ENCODE data around the gene USF2.

DNA sequence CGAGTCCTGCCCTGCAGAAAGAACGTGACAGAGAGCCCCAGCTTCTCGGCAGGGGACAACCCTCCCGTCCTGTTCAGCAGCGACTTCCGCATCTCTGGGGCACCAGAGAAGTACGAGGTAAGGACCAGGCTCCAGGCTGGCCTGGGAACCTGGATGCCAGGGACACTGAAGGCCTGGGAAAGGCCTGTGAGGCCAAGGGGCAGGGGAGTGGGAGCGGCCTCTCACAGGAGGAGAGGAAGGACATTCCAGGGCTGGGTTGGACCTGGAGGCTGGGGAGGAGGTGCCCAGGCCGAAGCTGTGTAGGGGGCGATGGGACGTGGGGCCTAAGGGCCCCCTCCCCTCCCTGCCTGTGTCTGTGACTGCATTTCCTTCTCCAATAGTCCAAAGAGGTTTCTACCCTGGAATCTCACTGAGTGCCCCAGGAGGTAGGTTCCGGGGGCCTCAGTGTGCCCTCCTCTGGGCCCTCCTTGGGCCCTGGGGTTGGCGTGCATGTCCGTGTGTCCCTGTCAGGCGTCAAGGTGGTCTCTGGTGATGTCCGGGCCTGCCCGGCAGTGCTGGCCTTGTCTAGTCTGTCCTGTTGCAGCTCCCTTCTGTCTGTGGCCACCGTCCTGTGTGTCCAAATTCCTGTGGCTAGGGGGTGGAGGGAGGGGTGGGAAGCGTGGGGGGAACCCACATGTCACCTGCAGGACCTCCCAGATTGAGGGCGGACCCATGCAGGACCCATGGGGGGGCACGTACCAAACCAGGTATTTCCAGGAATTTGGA is 43.3 kb downstream of the USF2 start:
- no peak for TF ChIP-seq CTCF (IDR thresholded peaks at IDR 0.05)
- TF ChIP-seq NRF1 (IDR thresholded peaks at IDR 0.05; ENCODE audit: low read depth, low read length) = no peak
- no peak for TF ChIP-seq EZH2phosphoT487 (IDR thresholded peaks at IDR 0.05; ENCODE audit: borderline replicate concordance, low read depth)
- TF ChIP-seq TCF12 (IDR thresholded peaks at IDR 0.05) = no peak
- no peak for TF ChIP-seq REST (IDR thresholded peaks at IDR 0.05; ENCODE audit: low read depth, low read length)
- TF ChIP-seq, protein P1, sequence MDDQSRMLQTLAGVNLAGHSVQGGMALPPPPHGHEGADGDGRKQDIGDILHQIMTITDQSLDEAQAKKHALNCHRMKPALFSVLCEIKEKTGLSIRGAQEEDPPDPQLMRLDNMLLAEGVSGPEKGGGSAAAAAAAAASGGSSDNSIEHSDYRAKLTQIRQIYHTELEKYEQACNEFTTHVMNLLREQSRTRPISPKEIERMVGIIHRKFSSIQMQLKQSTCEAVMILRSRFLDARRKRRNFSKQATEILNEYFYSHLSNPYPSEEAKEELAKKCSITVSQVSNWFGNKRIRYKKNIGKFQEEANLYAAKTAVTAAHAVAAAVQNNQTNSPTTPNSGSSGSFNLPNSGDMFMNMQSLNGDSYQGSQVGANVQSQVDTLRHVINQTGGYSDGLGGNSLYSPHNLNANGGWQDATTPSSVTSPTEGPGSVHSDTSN (IDR thresholded peaks at IDR 0.05) = no peak
- no peak for TF ChIP-seq MXI1 (IDR thresholded peaks at IDR 0.05; ENCODE audit: low read depth, low read length)
- TF ChIP-seq ZBTB33 (IDR thresholded peaks at IDR 0.05; ENCODE audit: borderline replicate concordance, low read depth) = no peak
- TF ChIP-seq RFX5 (IDR thresholded peaks at IDR 0.05; ENCODE audit: low read length) = no peak
